Ovary (tissue), 9 donors: ENCODE measurements around the gene COX7B2. TPM values are rescaled to one million over a fixed set of nuclear protein-coding genes. Genes with fewer than 3 reads are reported as not detected.

Experiments
- DNase-seq, 5 donors: peaks; one replicate each; pipeline ENCODE4 v3.0.0-alpha.2; 2019 to 2020
- H3K27ac ChIP-seq, 2 donors: fragments of 200-600 bp; one replicate each; pipeline versions ENCODE4 v1.5.1 to v1.8.0; 2019 to 2022
- H3K27me3 ChIP-seq: fragments of 200-600 bp; one replicate; pipeline ENCODE4 v1.8.0; 2022
- H3K36me3 ChIP-seq: fragments of 200-600 bp; sonication (generic); one replicate; pipeline ENCODE4 v1.5.1; 2019
- H3K4me1 ChIP-seq: one replicate; pipeline ENCODE4 v1.8.1; 2013; ENCODE audit warnings: mild to moderate bottlenecking, moderate library complexity; ENCODE audit not compliant: insufficient read depth
- H3K4me3 ChIP-seq: fragments of 200-600 bp; sonication (generic); one replicate; pipeline ENCODE4 v1.5.1; 2017
- H3K9me3 ChIP-seq, 2 donors: fragments of 200-600 bp in 1 of 2; sonication (generic) in 1 of 2; one replicate each; pipeline versions ENCODE4 v1.5.1 to v1.8.1; 2013 to 2019; ENCODE audit warnings: mild to moderate bottlenecking in 1 of 2, moderate library complexity in 1 of 2
- EP300 ChIP-seq: sonication (generic); formaldehyde crosslinking; IDR thresholded peaks from one replicate; pipeline ENCODE4 v1.6.1; 2017; ENCODE audit warnings: antibody characterized with exemption
- POLR2A ChIP-seq: fragments of 450-650 bp; IDR thresholded peaks from one replicate; pipeline ENCODE4 v1.6.1; 2017; ENCODE audit warnings: antibody characterized with exemption, mild to moderate bottlenecking, moderate library complexity
- WGBS, 3 donors: extraction: QIAGEN DNeasy Blood & Tissue Kit in 1 of 3; methylation state at CpG; one replicate each; pipeline versions ENCODE4 v1.1.5 to v1.1.7; 2013 to 2017; 5-methylcytosine and 5-hydroxymethylcytosine counted together
- intact Hi-C, 4 donors: fragments of 100-400 bp; cut with DNase I; formaldehyde crosslinking; loops; one replicate each; pipeline versions ENCODE4 v1.11.0 to v1.15.1; 2022 to 2023
- polyA plus RNA-seq, 2 donors: library from polyadenylated mRNA; stranded (reverse); fragments of 200-250 nt in 1 of 2; fragments of 350-450 nt in 1 of 2; fragmentation: Illumina TruSeq in 1 of 2; extraction: RNeasy Lipid Tissue Mini Kit (QIAGEN cat#74804) in 1 of 2; gene quantifications; one replicate each; pipeline ENCODE4 v1.2.3, GENCODE V29; 2013 to 2014
- total RNA-seq, 7 donors: library from RNA; depleted of rRNA in 2 of 7; stranded (reverse); fragments of >200 nt in 2 of 7; fragmentation: NEBNext Ultra II Directional in 3 of 7; extraction: Animal tissue kit (Norgen Biotek cat#: 25700) in 3 of 7; gene quantifications; one replicate each; pipeline versions ENCODE4 v1.1.0 to v1.2.4, GENCODE V29; 2016 to 2023
- TF ChIP-seq, protein P1 (sequence below), 3 donors: fragments of 450-650 bp in 2 of 3; fragments of 200-600 bp in 1 of 3; IDR thresholded peaks; one replicate each; pipeline versions ENCODE4 v1.5.1 to v1.8.0; 2016 to 2022; ENCODE audit warnings: antibody characterized with exemption in 3 of 3, mild to moderate bottlenecking in 1 of 3
- donor health status: DM: no; HTN: no; CAD: no; lungs with moderate emphysema.
- donor health status: DM: no; HTN: no; CAD: no.
- donor health status: Bipolar disorder and iron deficiency.
- donor health status: DM: yes; HTN: yes; CAD: no.
- donor health status: DM: no; HTN: no; CAD: no.
- donor health status: DM: yes; HTN: yes; CAD: no.

COX7B2 gene
- total and polyA plus RNA-seq, 9 donors, result not detected

DNA sequence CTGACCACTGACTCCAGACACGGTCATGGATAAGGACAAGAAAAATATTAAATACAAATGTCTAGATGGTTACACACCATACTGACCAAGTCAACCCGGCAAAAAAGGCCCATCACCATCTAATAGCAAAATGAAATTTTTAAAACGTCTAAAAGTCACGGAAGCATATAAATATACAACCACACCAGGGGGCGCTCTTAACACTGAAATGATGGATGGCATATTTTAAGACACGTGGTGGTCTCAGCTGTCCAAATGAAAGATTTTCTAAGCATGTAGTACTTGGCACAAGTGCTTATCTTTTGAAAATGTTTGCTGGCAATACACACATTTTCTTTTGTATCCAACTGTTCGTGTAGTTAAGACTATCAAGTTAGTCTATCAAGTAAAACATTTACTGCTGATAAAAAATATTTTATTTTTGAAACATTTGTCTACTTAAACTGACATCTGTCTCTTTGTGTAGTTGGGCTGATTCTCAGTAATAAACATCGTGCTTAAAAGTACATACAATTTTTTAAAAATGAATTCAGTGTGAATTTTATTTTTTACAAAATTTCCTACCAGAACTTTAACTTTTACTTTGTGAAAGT, 64.6 kb downstream of the COX7B2 start:
- no peak for DNase-seq
- WGBS, 3 donors, result 9 to 15% (median 10%) methylated on average over 8 of the region's 8 CpGs
- Histone ChIP-seq H3K27me3 (no peaks in the 10 kb centered on the region), H3K4me1 (no peaks in the 10 kb centered on the region), H3K9me3 (no peaks in the 10 kb centered on the region), H3K36me3 (no peaks in the 10 kb centered on the region), H3K27ac (no peak overlapping the region), H3K4me3 (no peak overlapping the region)
- intact Hi-C loops, result no loop called here
- TF ChIP-seq POLR2A, result no peak
- TF ChIP-seq, protein P1, sequence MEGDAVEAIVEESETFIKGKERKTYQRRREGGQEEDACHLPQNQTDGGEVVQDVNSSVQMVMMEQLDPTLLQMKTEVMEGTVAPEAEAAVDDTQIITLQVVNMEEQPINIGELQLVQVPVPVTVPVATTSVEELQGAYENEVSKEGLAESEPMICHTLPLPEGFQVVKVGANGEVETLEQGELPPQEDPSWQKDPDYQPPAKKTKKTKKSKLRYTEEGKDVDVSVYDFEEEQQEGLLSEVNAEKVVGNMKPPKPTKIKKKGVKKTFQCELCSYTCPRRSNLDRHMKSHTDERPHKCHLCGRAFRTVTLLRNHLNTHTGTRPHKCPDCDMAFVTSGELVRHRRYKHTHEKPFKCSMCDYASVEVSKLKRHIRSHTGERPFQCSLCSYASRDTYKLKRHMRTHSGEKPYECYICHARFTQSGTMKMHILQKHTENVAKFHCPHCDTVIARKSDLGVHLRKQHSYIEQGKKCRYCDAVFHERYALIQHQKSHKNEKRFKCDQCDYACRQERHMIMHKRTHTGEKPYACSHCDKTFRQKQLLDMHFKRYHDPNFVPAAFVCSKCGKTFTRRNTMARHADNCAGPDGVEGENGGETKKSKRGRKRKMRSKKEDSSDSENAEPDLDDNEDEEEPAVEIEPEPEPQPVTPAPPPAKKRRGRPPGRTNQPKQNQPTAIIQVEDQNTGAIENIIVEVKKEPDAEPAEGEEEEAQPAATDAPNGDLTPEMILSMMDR (IDR thresholded peaks at IDR 0.05), result no peak

DNA sequence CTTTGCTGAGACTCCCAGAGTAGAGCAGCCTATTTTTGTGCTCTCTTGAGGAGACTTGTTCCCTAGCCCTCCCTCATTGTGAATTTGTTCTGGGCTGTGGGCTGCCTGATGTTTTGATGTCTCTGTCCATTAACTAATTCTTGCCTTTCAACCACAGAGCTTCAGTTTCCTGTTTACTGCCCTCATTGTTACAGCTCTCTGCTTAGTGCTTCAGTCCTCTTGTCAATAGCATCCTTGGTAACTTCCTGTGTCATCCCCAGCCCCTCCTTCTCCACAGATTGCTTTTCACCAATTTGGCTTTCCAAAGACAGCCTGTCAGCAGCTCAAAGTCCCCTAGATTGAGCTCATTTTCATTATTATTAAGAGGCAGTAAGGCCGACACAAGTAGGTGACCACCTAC, 69.9 kb downstream of the COX7B2 start:
- Histone ChIP-seq H3K36me3 (no peaks in the 10 kb centered on the region), H3K27ac (no peak overlapping the region), H3K9me3 (no peaks in the 10 kb centered on the region), H3K27me3 (no peaks in the 10 kb centered on the region), H3K4me3 (no peak overlapping the region), H3K4me1 (no peaks in the 10 kb centered on the region)
- intact Hi-C loops, result no loop called here
- DNase-seq, result no peak
- TF ChIP-seq EP300, result no peak
- TF ChIP-seq POLR2A, result no peak
- TF ChIP-seq, protein P1 (IDR thresholded peaks at IDR 0.05), result no peak
- 55 to 69% (median 56%) methylated on average over 1 of the region's 1 CpG for WGBS, 3 donors

DNA sequence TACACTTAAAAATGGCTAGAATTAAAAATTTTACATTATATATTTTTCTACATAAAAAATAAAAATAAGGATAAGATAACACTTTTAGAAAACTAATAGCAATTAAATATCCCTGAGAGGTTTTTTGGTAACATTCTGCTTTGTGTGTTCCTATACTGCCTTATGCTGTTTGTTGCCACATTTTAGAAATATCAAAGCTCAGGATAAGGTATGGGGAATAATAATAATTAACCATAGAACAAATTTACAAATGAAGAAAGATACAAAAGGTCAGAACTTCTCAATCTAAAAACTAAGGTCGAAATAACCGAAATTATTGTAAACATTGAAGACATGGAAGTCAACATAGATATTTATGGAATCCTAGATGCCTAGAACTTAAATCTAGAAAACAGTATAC, 71.4 kb downstream of the COX7B2 start:
- 42 to 71% (median 43%) methylated on average over 2 of the region's 2 CpGs for whole genome bisulfite sequencing, 3 donors
- no peak for TF ChIP-seq EP300
- TF ChIP-seq, protein P1 (IDR thresholded peaks at IDR 0.05), result no peak
- no peak for TF ChIP-seq POLR2A

DNA sequence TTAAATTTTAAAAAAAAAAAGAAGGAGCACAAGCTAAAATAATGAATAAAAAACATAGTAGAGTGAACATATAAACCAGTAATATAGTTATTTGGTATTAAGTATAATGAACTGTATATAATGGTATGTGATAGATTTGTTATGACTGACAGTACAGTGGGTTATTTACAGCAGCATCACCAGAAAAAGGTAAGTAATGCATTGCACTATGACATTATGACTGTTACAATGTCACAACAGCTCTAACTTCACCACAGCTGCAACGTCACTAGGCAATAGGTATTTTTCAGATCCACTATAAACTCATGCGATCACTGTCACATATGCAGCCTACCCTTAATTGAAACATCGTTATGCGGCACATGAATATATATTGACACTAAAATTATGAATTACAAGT, 72.5 kb downstream of the COX7B2 start:
- DNase-seq, result no peak
- Histone ChIP-seq H3K9me3 (no peaks in the 10 kb centered on the region), H3K4me3 (no peak overlapping the region), H3K27me3 (no peaks in the 10 kb centered on the region), H3K36me3 (no peaks in the 10 kb centered on the region), H3K4me1 (no peaks in the 10 kb centered on the region), H3K27ac (no peak overlapping the region)
- 81 to 93% (median 90%) methylated on average over 4 of the region's 4 CpGs for WGBS, 3 donors
- intact Hi-C loops, result no loop called here
- TF ChIP-seq POLR2A, result no peak

More for the DNA sequence above, 71.4 kb downstream of the COX7B2 start:
- Histone ChIP-seq H3K27me3 (no peaks in the 10 kb centered on the region), H3K4me1 (no peaks in the 10 kb centered on the region), H3K4me3 (no peak overlapping the region), H3K27ac (no peak overlapping the region), H3K9me3 (no peaks in the 10 kb centered on the region), H3K36me3 (no peaks in the 10 kb centered on the region)
- intact Hi-C loops, result no loop called here
- DNase-seq, result no peak

DNA sequence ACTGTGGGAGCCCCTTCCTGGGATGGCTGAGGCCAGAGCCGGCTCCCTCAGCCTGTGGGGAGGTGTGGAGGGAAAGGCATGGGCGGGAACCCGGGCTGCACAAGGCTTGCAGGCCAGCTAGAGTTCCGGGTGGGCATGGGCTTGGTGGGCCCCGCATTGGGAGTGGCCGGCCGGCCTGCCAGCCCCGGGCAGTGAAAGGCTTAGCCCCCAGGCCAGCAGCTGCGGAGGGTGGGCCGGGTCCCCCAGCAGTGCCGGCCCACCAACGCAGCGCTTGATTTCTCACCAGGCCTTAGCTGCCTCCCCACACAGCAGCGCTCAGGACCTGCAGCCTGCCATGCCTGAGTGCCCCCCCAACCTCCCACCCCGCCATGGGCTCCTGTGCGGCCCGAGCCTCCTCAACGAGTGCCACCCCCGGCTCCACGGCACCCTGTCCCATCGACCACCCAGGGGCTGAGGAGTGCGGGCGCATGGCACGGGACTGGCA, 78.0 kb downstream of the COX7B2 start:
- TF ChIP-seq EP300, result no peak
- no peak for TF ChIP-seq POLR2A
- TF ChIP-seq, protein P1 (IDR thresholded peaks at IDR 0.05), result no peak
- no peaks in the 10 kb centered on the region for H3K27me3 ChIP-seq
- no peaks in the 10 kb centered on the region for H3K9me3 ChIP-seq
- H3K4me1 ChIP-seq, result no peaks in the 10 kb centered on the region
- no peak overlapping the region for H3K27ac ChIP-seq
- peak in 1 of 5 donors; percentile 13 for DNase-seq
- 93 to 97% (median 95%) methylated on average over 20 to 24 of the region's 24 CpGs for WGBS, 3 donors
- intact Hi-C loops, result no loop called here
- no peaks in the 10 kb centered on the region for H3K36me3 ChIP-seq
- no peak overlapping the region for H3K4me3 ChIP-seq
